Upper lobe of left lung (tissue), 4 donors: Measurements from ENCODE around the gene DPCD.

ENCODE experiments used
- CTCF ChIP-seq, 6 experiments: fragments of 450-650 bp in 4 of 6; fragments of 200-600 bp in 2 of 6; sonication (generic) in 2 of 6; IDR thresholded peaks; one replicate each; pipeline ENCODE4 v1.5.1; 2016 to 2019; ENCODE audit warnings: antibody characterized with exemption in 6 of 6
- EP300 ChIP-seq, 4 donors: sonication (generic); formaldehyde crosslinking; IDR thresholded peaks; one replicate each; pipeline ENCODE4 v1.5.1; 2017; ENCODE audit warnings: antibody characterized with exemption in 4 of 4, control low read depth in 2 of 4
- POLR2A ChIP-seq, 4 donors: fragments of 450-650 bp; IDR thresholded peaks; one replicate each; pipeline ENCODE4 v1.5.1; 2016 to 2017; ENCODE audit warnings: antibody characterized with exemption in 4 of 4, mild to moderate bottlenecking in 2 of 4
- POLR2AphosphoS5 ChIP-seq, 2 donors: sonication (generic); formaldehyde crosslinking; IDR thresholded peaks; one replicate each; pipeline ENCODE4 v1.5.1; 2017; ENCODE audit warnings: antibody characterized with exemption in 2 of 2

GRCh38 chr10:101607124-101607523 is 19.0 kb downstream of the DPCD start:
- TF ChIP-seq CTCF (IDR thresholded peaks at IDR 0.05) = no peak
- no peak for TF ChIP-seq POLR2A (IDR thresholded peaks at IDR 0.05)
- TF ChIP-seq POLR2AphosphoS5 (IDR thresholded peaks at IDR 0.05) = no peak
- TF ChIP-seq EP300 (IDR thresholded peaks at IDR 0.05) = no peak
